Measurements from ENCODE around the gene CACYBP. TPM values are rescaled to one million over a fixed set of nuclear protein-coding genes. Genes with fewer than 3 reads are reported as not detected.

Gene CACYBP
- total RNA-seq, 1 experiment from 2014 or later = 194 TPM

DNA sequence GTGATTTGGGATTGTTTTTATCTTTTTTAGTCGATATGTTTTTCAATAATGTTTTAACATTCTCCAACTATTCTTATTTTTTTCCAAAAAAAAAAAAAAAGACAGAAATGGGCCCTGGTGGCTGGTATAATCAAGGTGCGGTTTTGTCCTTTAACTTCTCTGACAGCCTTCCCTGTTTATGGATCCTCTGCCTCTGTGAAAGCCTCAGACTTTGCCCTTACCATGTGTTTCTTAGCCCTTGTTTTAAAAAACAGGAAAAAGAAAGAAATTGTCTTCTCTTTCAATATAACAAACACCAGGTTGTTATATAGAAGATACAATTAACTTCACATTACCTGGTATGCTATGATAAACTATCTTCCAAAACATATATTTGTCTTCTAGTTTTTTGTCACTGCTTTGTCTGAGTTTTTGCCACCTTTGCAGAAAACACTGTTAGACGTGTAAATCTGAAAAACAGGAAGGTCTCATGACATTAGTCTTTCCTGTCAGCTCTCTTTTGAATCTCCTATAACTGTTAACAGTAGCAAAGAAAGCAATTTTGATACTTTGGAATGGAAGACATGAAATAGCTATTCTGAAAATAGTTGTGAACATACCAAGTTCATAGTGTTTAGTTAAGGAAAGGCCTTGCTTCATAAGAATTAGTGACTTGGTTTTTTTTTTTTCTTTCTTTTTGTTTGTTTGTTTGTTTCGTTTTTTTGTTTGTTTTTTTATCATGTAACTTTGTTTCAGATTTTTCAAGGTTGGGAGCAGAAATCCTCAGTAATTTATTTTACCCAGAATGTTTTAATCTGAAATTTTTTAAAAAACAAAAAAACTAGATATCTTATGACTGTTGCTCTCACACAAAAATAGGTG is 31.7 kb upstream of the CACYBP start:
- ChIA-PET RAD21 (ENCODE audit: low non-redundant PET in 1 of 2, low total read pairs in 2 of 2, uncharacterized antibody in 2 of 2, unreplicated experiment in 2 of 2) (no interaction called here), POLR2A (no interaction called here), CTCF (no interaction called here)
- TF ChIP-seq ZFX (IDR thresholded peaks at IDR 0.05) = no peak
- no peak for TF ChIP-seq SP1 (IDR thresholded peaks at IDR 0.05; ENCODE audit: low read depth)
- no peak for TF ChIP-seq POLR2AphosphoS5 (IDR thresholded peaks at IDR 0.05; ENCODE audit: low read depth, low read length)
- TF ChIP-seq SRF (IDR thresholded peaks at IDR 0.05; ENCODE audit: low read depth) = no peak
- TF ChIP-seq EZH2phosphoT487 (IDR thresholded peaks at IDR 0.05; ENCODE audit: borderline replicate concordance) = no peak
- no peak for TF ChIP-seq ZNF274 (IDR thresholded peaks at IDR 0.05; ENCODE audit: low read depth, low read length)
- no peak for TF ChIP-seq RAD21 (IDR thresholded peaks at IDR 0.05; ENCODE audit: low read depth)
- TF ChIP-seq ELF1 (IDR thresholded peaks at IDR 0.05; ENCODE audit: borderline replicate concordance, low read depth) = no peak
- TF ChIP-seq, protein P1, sequence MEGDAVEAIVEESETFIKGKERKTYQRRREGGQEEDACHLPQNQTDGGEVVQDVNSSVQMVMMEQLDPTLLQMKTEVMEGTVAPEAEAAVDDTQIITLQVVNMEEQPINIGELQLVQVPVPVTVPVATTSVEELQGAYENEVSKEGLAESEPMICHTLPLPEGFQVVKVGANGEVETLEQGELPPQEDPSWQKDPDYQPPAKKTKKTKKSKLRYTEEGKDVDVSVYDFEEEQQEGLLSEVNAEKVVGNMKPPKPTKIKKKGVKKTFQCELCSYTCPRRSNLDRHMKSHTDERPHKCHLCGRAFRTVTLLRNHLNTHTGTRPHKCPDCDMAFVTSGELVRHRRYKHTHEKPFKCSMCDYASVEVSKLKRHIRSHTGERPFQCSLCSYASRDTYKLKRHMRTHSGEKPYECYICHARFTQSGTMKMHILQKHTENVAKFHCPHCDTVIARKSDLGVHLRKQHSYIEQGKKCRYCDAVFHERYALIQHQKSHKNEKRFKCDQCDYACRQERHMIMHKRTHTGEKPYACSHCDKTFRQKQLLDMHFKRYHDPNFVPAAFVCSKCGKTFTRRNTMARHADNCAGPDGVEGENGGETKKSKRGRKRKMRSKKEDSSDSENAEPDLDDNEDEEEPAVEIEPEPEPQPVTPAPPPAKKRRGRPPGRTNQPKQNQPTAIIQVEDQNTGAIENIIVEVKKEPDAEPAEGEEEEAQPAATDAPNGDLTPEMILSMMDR (IDR thresholded peaks at IDR 0.05 in 2 of 3, conservative IDR thresholded peaks at IDR 0.05 in 1 of 3; ENCODE audit: borderline replicate concordance in 1 of 3, insufficient read depth in 1 of 3, low read depth in 2 of 3, low read length in 2 of 3) = no peak
- no peak for TF ChIP-seq YY1 (IDR thresholded peaks at IDR 0.05; ENCODE audit: extremely low read depth, insufficient replicate concordance, low read depth, low read length)
- TF ChIP-seq, protein P2, sequence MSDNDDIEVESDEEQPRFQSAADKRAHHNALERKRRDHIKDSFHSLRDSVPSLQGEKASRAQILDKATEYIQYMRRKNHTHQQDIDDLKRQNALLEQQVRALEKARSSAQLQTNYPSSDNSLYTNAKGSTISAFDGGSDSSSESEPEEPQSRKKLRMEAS (IDR thresholded peaks at IDR 0.05) = no peak
- no peak for TF ChIP-seq EGR1 (IDR thresholded peaks at IDR 0.05; ENCODE audit: low read depth)
- no peak for TF ChIP-seq FOSL1 (IDR thresholded peaks at IDR 0.05; ENCODE audit: low read depth)
- TF ChIP-seq EZH2 (IDR thresholded peaks at IDR 0.05) = no peak
- TF ChIP-seq TCF7L2 (IDR thresholded peaks at IDR 0.05; ENCODE audit: borderline replicate concordance, extremely low read depth, insufficient read depth, insufficient read length) = no peak
- Histone ChIP-seq H3K9ac (ENCODE audit: low read length) (no peak overlapping the region), H3K4me2 (ENCODE audit: low read length) (no peak overlapping the region), H3K9me3 (ENCODE audit: control insufficient read depth in 1 of 2, insufficient read depth in 1 of 2, low read depth in 1 of 2, low read length in 2 of 2) (no peaks in the 10 kb centered on the region), H3K9me2 (ENCODE audit: insufficient read depth) (no peaks in the 10 kb centered on the region), H3K79me2 (ENCODE audit: insufficient read depth, low read length) (no peaks in the 10 kb centered on the region), H2AFZ (ENCODE audit: low read depth, low read length, poor library complexity, severe bottlenecking) (no peak overlapping the region), H3K36me3 (ENCODE audit: control insufficient read depth in 1 of 2, insufficient read depth in 2 of 2, low read length in 2 of 2) (no peaks in the 10 kb centered on the region), H3K27me3 (ENCODE audit: insufficient read depth, low read length) (no peaks in the 10 kb centered on the region), H3K4me1 (ENCODE audit: control insufficient read depth in 1 of 2, insufficient read depth in 2 of 2, low read length in 2 of 2) (peaks cover 0 to 2% of the 10 kb centered on the region in 2 experiments; a peak in 1 of 4 replicates), H3K27ac (ENCODE audit: low read depth, low read length) (no peak overlapping the region), H4K20me1 (ENCODE audit: insufficient read depth) (no peaks in the 10 kb centered on the region), H3K4me3 (replicated peaks in 1 of 2; ENCODE audit: low read depth in 1 of 2, low read length in 2 of 2) (no peak overlapping the region)
- intact Hi-C loops (cut with micrococcal nuclease) = no loop called here
- no TSS peak for BruUV-seq (replicated peaks)
- DNase-seq (ENCODE audit: low read depth, low spot score) = no peak
- ATAC-seq = no peak
